Neural cell (in vitro differentiated cells): ENCODE results near the gene TREM1. TPM values are rescaled to one million over a fixed set of nuclear protein-coding genes. Genes with fewer than 3 reads are reported as not detected.

Experiments
- H2AFZ ChIP-seq: fragments of 200-600, 300-800 bp; sonication (generic), shearing (Covaris generic); 2 replicates; pipeline ENCODE4 v1.6.0; 2014; ENCODE audit warnings: low read depth, mild to moderate bottlenecking, antibody characterized with exemption, low read length, moderate library complexity
- H3F3A ChIP-seq: fragments of 200-600 bp; shearing (Covaris generic); 2 replicates; pipeline ENCODE4 v1.6.1; 2016; ENCODE audit warnings: mild to moderate bottlenecking, moderate library complexity, mixed read lengths, antibody characterized with exemption, low read length; ENCODE audit not compliant: insufficient read depth, poor library complexity, severe bottlenecking
- H3K27ac ChIP-seq: fragments of 200-600, 300-800 bp; sonication (generic), shearing (Covaris generic); 2 replicates; pipeline ENCODE4 v1.5.1; 2014; ENCODE audit warnings: mild to moderate bottlenecking, low read length, moderate library complexity
- H3K27me3 ChIP-seq: fragments of 300-800, 200-600 bp; sonication (generic), shearing (Covaris generic); 2 replicates; pipeline ENCODE4 v1.6.0; 2014; ENCODE audit warnings: mild to moderate bottlenecking, low read depth, low read length, moderate library complexity; ENCODE audit not compliant: insufficient read depth
- H3K36me3 ChIP-seq: fragments of 300-800, 200-600 bp; sonication (generic), shearing (Covaris generic); 2 replicates; pipeline ENCODE4 v1.5.1; 2014; ENCODE audit warnings: mild to moderate bottlenecking, antibody characterized with exemption, low read length, moderate library complexity; ENCODE audit not compliant: insufficient read depth
- H3K4me2 ChIP-seq: fragments of 300-800, 200-600 bp; sonication (generic), shearing (Covaris generic); 2 replicates; pipeline ENCODE4 v1.6.0; 2014; ENCODE audit warnings: mild to moderate bottlenecking, low read length
- H3K4me3 ChIP-seq: fragments of 300-800, 200-600 bp; sonication (generic), shearing (Covaris generic); 2 replicates; pipeline ENCODE4 v1.5.1; 2014; ENCODE audit warnings: mild to moderate bottlenecking, low read length, moderate library complexity
- H3K79me2 ChIP-seq: fragments of 200-600 bp; shearing (Covaris generic); replicated peaks from 2 replicates; pipeline ENCODE4 v1.6.0; 2014; ENCODE audit warnings: mild to moderate bottlenecking, low read length, moderate library complexity; ENCODE audit not compliant: insufficient read depth
- H3K9ac ChIP-seq: fragments of 300-800, 200-600 bp; sonication (generic), shearing (Covaris generic); 2 replicates; pipeline ENCODE4 v1.6.1; 2016; ENCODE audit warnings: mild to moderate bottlenecking, low read length, mixed read lengths
- H3K9me2 ChIP-seq: fragments of 200-600 bp; shearing (Covaris generic); 2 replicates; pipeline ENCODE4 v1.6.1; 2016; ENCODE audit warnings: mild to moderate bottlenecking, low read length, mixed read lengths; ENCODE audit not compliant: insufficient read depth
- H3K9me3 ChIP-seq: fragments of 200-600, 300-800 bp; sonication (generic), shearing (Covaris generic); 2 replicates; pipeline ENCODE4 v1.6.1; 2016; ENCODE audit warnings: mild to moderate bottlenecking, mixed run types, low read length, moderate library complexity, mixed read lengths
- H4K20me1 ChIP-seq: fragments of 200-600 bp; shearing (Covaris generic); 2 replicates; pipeline ENCODE4 v1.6.1; 2016; ENCODE audit warnings: mild to moderate bottlenecking, mixed run types; ENCODE audit not compliant: insufficient read depth
- EP300 ChIP-seq: fragments of 450-650 bp; conservative IDR thresholded peaks from 2 replicates; pipeline ENCODE4 v1.6.1; 2014; ENCODE audit warnings: antibody characterized with exemption, mild to moderate bottlenecking, moderate library complexity; ENCODE audit not compliant: poor library complexity, severe bottlenecking
- EZH2 ChIP-seq: fragments of 200-600, 300-800 bp; shearing (Covaris generic), sonication (generic); IDR thresholded peaks from 2 replicates; pipeline ENCODE4 v1.6.1; 2014; ENCODE audit warnings: antibody characterized with exemption, low read length, borderline replicate concordance, mild to moderate bottlenecking; ENCODE audit not compliant: insufficient read depth, poor library complexity, severe bottlenecking
- MXI1 ChIP-seq: fragments of 450-650 bp; conservative IDR thresholded peaks from 2 replicates; pipeline ENCODE4 v1.6.1; 2014; ENCODE audit warnings: antibody characterized with exemption, mild to moderate bottlenecking; ENCODE audit not compliant: poor library complexity, severe bottlenecking
- POLR2AphosphoS5 ChIP-seq: IDR thresholded peaks from 2 replicates; pipeline ENCODE4 v1.6.1; 2012
- RAD21 ChIP-seq: fragments of 450-650 bp; conservative IDR thresholded peaks from 2 replicates; pipeline ENCODE4 v1.6.1; 2014; ENCODE audit warnings: antibody characterized with exemption, mild to moderate bottlenecking, moderate library complexity
- SMC3 ChIP-seq: fragments of 450-650 bp; conservative IDR thresholded peaks from 2 replicates; pipeline ENCODE4 v1.6.1; 2014; ENCODE audit warnings: antibody characterized with exemption, mild to moderate bottlenecking, moderate library complexity; ENCODE audit not compliant: poor library complexity
- TAF1 ChIP-seq: IDR thresholded peaks from 2 replicates; pipeline ENCODE4 v1.6.1; 2012; ENCODE audit warnings: low read depth
- polyA plus RNA-seq: library from polyadenylated mRNA; depleted of rRNA; stranded (reverse); fragments of >200 nt; gene quantifications from 2 replicates; pipeline ENCODE4 v1.2.3, GENCODE V29; 2014
- TF ChIP-seq, protein P1 (sequence below): fragments of 450-650 bp; IDR thresholded peaks from 2 replicates; pipeline ENCODE4 v1.5.1; 2014; ENCODE audit warnings: antibody characterized with exemption, mild to moderate bottlenecking, moderate library complexity; ENCODE audit not compliant: poor library complexity, severe bottlenecking
- TF ChIP-seq, protein P2 (sequence below): IDR thresholded peaks from 2 replicates; pipeline ENCODE4 v1.6.1; 2012; ENCODE audit warnings: borderline replicate concordance

TREM1 gene
- polyA plus RNA-seq, 1 donor from 2014 or later = not detected

DNA sequence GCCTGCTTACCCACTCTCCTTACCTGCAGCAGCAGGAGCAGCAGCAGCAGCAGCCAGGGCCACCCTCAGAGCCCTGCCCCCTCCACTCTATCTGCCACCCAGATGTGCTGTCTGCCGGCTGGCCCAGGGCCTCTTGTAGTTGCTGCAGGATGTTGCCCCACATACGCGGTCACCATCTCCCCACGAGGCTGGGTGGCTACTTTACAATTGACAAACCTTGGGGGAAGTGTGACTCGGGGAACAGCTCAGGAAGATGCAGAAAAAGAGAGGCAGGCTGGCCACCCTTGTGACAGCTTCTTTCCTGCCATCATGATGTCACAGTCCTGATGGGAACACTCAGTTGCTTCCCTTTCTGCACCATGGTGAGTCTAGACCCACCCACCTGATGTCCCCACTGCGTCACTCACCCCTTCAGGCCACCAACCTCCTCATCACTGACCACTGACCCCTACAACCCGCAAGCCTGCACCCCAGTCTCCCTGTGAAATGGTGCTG lies 14.5 kb downstream of the TREM1 start:
- no peaks in the 10 kb centered on the region for H3K36me3 ChIP-seq
- TF ChIP-seq MXI1 (no peak), TAF1 (no peak), EP300 (no peak), POLR2AphosphoS5 (no peak), EZH2 (no peak), RAD21 (no peak), SMC3 (no peak)
- TF ChIP-seq, protein P1, sequence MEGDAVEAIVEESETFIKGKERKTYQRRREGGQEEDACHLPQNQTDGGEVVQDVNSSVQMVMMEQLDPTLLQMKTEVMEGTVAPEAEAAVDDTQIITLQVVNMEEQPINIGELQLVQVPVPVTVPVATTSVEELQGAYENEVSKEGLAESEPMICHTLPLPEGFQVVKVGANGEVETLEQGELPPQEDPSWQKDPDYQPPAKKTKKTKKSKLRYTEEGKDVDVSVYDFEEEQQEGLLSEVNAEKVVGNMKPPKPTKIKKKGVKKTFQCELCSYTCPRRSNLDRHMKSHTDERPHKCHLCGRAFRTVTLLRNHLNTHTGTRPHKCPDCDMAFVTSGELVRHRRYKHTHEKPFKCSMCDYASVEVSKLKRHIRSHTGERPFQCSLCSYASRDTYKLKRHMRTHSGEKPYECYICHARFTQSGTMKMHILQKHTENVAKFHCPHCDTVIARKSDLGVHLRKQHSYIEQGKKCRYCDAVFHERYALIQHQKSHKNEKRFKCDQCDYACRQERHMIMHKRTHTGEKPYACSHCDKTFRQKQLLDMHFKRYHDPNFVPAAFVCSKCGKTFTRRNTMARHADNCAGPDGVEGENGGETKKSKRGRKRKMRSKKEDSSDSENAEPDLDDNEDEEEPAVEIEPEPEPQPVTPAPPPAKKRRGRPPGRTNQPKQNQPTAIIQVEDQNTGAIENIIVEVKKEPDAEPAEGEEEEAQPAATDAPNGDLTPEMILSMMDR = no peak
- TF ChIP-seq, protein P2, sequence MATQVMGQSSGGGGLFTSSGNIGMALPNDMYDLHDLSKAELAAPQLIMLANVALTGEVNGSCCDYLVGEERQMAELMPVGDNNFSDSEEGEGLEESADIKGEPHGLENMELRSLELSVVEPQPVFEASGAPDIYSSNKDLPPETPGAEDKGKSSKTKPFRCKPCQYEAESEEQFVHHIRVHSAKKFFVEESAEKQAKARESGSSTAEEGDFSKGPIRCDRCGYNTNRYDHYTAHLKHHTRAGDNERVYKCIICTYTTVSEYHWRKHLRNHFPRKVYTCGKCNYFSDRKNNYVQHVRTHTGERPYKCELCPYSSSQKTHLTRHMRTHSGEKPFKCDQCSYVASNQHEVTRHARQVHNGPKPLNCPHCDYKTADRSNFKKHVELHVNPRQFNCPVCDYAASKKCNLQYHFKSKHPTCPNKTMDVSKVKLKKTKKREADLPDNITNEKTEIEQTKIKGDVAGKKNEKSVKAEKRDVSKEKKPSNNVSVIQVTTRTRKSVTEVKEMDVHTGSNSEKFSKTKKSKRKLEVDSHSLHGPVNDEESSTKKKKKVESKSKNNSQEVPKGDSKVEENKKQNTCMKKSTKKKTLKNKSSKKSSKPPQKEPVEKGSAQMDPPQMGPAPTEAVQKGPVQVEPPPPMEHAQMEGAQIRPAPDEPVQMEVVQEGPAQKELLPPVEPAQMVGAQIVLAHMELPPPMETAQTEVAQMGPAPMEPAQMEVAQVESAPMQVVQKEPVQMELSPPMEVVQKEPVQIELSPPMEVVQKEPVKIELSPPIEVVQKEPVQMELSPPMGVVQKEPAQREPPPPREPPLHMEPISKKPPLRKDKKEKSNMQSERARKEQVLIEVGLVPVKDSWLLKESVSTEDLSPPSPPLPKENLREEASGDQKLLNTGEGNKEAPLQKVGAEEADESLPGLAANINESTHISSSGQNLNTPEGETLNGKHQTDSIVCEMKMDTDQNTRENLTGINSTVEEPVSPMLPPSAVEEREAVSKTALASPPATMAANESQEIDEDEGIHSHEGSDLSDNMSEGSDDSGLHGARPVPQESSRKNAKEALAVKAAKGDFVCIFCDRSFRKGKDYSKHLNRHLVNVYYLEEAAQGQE = no peak
- no peaks in the 10 kb centered on the region for H3K27me3 ChIP-seq
- no peak overlapping the region for H3K4me2 ChIP-seq
- no peak overlapping the region for H2AFZ ChIP-seq
- no peaks in the 10 kb centered on the region for H3K79me2 ChIP-seq
- no peaks in the 10 kb centered on the region for H3K9me3 ChIP-seq
- H3K27ac ChIP-seq = no peak overlapping the region
- no peaks in the 10 kb centered on the region for H3F3A ChIP-seq
- H3K9me2 ChIP-seq = no peaks in the 10 kb centered on the region
- no peaks in the 10 kb centered on the region for H4K20me1 ChIP-seq
- no peak overlapping the region for H3K9ac ChIP-seq
- no peak overlapping the region for H3K4me3 ChIP-seq

DNA sequence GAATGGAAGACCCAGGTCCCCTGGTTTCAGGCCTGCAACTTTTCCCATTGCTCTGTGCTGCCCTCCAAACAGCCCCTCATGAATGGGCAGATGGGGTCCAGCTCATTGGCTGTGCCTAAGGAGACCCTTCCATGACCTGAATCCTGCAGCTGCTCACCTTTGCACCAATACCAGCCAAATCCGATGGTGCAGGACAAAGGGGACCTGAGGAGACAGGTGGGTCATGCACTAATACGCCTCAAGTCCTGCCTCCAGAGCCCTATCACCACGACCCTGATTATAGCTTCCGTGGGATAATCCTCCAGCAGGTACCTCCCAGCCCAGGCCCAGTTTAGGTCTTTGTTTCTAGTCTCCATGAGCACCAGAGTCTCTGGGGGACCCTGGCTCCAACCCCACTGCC lies 16.8 kb downstream of the TREM1 start:
- no peaks in the 10 kb centered on the region for H3K27me3 ChIP-seq
- no peaks in the 10 kb centered on the region for H3K9me3 ChIP-seq
- no peaks in the 10 kb centered on the region for H4K20me1 ChIP-seq
- no peak overlapping the region for H3K4me2 ChIP-seq
- H3K9ac ChIP-seq = no peak overlapping the region
- no peak overlapping the region for H3K27ac ChIP-seq
- no peak for TF ChIP-seq SMC3
- TF ChIP-seq MXI1 = no peak
- no peak for TF ChIP-seq POLR2AphosphoS5
- no peak for TF ChIP-seq EZH2
- TF ChIP-seq, protein P2 = no peak
- TF ChIP-seq RAD21 = no peak
- H3F3A ChIP-seq = no peaks in the 10 kb centered on the region
- H3K36me3 ChIP-seq = no peaks in the 10 kb centered on the region
- no peaks in the 10 kb centered on the region for H3K9me2 ChIP-seq
- no peak overlapping the region for H3K4me3 ChIP-seq
- no peaks in the 10 kb centered on the region for H3K79me2 ChIP-seq
- no peak overlapping the region for H2AFZ ChIP-seq
